ENCODE measurements around the gene SLC35B2.
"Not testable (repeated sequence)": the region's sequence is repeated elsewhere in the genome, so short reads cannot be mapped to it uniquely, and the experiment has no call there.

Gene SLC35B2

GRCh38 chr6:44232676-44233566 lies 24.4 kb downstream of the SLC35B2 start:
- no peak for DNase-seq

DNA sequence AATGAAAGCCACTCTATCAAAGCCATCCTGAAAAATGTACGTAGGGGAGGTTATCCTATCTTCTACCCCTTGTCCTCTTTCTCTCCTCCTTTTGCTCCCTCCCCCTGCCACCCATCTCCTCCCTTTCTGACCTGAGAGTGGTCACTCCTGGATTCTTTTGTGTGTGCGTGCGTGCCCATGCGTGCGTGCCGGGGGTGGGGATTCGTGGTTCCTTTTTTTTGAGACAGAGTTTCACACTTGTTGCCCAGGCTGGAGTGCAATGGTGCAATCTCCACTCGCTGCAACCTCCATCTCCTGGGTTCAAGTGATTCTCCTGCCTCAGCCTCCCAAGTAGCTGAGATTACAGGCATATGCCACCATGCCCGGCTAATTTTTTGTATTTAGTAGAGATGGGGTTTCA lies 25.9 kb downstream of the SLC35B2 start:
- DNase-seq: not testable (repeated sequence)

GRCh38 chr6:44230034-44230675 lies 27.2 kb downstream of the SLC35B2 start:
- no peak for DNase-seq

DNA sequence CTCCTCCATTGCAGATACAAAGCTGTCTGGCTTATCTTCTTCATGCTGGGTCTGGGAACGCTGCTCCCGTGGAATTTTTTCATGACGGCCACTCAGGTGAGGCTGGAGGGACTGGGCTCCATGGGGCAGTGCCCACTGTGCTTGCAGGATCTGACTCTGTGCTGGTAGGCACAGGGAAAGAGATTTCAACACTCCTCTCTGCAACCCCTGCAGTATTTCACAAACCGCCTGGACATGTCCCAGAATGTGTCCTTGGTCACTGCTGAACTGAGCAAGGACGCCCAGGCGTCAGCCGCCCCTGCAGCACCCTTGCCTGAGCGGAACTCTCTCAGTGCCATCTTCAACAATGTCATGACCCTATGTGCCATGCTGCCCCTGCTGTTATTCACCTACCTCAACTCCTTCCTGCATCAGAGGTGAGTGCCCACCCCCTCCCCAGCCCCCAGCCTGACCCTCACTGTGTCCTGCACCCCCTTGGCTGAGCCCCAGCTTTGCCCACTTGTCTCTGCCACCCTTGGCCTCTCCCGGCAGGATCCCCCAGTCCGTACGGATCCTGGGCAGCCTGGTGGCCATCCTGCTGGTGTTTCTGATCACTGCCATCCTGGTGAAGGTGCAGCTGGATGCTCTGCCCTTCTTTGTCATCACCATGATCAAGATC lies 27.8 kb downstream of the SLC35B2 start:
- DNase-seq: no peak

GRCh38 chr6:44228836-44229235 lies 28.5 kb downstream of the SLC35B2 start:
- no peak for DNase-seq

DNA sequence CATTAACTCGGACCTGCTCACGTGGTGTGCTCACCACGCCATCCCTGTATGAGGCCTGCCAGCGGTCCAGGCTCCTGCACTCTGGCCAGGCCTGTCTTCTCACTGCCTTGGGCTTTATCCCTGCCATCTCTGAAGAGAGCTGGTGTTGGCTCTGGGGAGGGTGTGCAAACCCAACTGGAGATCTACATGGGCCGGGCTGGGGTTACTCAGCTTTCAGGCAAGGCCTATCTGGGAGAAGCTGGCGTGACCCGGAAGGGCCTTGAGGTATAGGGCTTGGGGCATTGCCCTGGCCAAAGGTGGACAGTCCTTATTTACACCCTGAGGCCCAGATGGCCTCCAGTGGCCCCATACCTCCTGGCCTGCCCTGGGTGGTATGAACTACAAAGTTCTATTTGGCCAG lies 28.9 kb downstream of the SLC35B2 start:
- no peak for DNase-seq

GRCh38 chr6:44228031-44228430 lies 29.3 kb downstream of the SLC35B2 start:
- DNase-seq: no peak

- DNase-seq: no peak
These were observed 30.1 kb downstream of the SLC35B2 start for GRCh38 chr6:44227148-44227793.

- no peak for DNase-seq
These were observed 30.8 kb downstream of the SLC35B2 start for GRCh38 chr6:44226368-44227147.

GRCh38 chr6:44225579-44226325 lies 31.6 kb downstream of the SLC35B2 start:
- DNase-seq: no peak

DNA sequence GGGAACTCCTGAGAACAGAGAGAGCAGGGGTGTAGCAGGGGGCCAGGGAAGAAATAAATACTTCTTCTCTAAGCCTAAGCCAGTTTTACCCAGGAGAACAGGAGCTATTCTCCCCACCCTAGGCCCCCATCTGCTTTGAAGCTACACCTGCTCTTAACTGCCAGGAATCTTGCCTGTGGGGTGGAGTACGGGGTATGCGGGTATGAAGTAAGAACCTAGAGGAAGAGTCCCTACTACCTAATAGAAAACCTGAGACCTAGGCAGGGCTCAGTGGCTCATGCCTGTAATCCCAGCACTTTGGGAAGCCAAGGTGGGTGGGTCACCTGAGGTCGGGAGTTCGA lies 32.4 kb downstream of the SLC35B2 start:
- no peak for DNase-seq

DNA sequence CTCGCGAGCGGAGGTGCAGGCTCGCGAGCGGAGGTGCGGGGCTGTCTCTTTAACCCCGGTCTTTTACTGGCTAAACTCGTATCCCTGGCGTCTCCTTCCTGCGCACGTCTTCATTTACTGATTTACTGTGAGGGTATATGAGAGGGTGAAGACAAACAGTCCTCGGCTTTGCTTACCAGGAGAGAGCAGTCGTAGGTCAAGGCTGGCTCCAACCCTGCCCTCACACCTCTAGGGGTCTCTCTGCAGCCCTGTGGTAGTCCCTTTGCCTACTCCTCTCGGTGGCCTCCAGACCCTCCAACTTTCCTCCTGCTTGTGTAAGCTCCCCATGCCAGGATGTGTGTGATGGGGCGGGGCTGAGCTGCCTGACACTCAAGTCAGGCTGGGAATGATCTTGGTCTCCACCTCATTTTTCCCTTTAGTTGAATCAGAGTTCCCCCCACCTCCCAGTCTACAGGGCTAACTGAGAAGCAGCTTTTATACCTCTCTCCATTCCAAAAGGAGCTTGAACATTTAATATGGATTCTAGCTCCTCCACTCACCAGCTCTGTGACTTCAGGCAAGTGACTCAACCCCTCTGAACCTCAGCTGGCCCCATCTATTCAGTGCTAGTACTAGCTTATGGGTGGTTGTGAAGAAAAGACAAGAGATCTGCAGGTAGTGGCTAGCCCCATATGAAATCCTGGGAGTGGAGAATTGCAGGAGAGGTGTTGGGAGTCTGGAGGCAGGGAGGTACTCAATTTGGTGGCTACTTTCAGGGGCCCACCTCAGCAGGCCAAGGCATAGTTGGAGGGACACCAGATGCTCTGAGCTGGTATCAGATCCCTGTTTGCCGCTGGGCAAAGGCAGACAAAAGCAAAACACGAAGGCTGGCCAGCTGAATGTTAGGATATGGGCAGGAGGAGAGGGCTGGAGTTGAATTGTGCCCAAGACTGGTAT lies 33.0 kb downstream of the SLC35B2 start:
- peak; percentile 45 for DNase-seq

DNA sequence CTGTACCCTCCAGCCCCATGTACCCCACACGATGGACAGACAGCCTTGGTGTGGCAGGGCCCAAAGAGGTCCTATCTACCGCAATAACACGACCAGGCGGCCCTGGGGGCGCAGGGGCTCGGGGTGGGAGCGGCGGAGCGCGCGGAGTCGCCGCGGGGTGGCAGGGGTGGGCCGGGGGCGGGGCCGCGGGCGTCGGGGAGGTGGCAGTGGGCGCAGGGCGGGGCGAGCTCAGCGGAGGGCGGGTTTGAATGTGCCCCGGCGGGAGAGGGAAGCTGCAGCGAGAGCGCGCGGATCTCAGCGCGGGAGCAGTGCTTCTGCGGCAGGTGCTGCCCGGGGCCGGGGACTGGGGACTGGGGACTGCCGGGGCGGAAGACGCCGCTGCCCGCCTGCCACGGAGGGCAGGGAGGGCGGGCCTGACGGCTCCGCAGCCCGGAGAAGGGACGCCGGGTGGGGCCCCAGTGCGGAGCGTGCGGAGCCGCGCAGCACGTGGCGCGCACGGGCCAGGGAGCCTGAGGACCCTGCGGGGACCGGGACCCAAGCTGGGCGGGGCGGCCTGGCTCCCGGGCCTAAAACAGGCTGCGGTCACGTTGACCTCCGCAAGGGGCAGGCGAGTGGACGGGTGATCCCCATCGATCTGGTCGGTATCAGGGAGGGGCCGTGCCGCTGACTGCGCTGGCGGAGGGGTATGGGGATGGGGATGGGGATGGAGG lies 33.9 kb downstream of the SLC35B2 start, which contains the start of gene SLC29A1:
TSS of gene SLC29A1 (plus strand) at position 277 of the 710 bp plus-strand sequence. CDS start 3,719 bp downstream, outside the sequence.
- peak; percentile 92 for DNase-seq

DNA sequence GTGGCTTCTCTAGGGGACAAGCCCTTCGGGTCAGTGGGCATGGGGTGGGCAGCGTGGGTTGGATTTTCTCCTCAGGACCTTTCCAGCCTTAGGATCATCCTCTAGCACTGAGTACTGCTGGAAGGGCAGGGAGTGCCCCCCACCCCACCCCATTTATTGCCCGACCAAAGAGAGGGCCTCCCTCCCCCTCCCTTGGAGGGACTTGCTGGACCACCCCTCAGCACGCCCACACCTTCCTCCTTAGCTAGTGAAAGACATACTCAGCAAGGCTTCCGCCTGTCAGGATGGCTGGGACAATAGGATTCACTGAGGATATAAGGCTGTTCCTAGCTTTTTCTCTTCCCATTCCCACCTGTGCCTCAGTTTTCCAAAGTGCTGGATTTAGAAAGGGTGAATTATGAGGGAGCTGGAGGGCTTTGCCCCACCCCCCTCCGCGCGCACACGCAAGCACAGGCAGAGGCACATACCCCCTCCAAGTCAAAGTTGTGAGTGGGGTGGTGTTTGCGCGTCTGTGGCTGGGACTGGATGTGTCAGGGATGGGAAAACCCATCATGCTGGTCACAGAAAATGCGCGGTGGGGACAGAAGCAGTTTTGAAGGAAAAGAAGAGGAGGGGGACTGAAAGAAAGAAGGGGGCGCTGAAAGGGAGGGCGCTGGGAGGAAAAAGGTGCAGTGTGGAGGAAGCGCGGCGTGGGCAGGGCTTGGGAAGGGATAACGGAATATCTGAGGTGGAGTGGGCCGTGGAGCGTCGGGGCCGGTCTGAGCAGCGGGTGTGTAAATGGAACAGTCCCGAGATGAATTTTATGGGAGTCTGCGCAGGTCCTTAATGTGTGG lies 34.6 kb downstream of the SLC35B2 start:
- no peak for DNase-seq

- no peak for DNase-seq
These were observed 35.4 kb downstream of the SLC35B2 start for GRCh38 chr6:44221961-44222335.

GRCh38 chr6:44221291-44221960 lies 35.9 kb downstream of the SLC35B2 start:
- DNase-seq: peak; percentile 84

- DNase-seq: no peak
These were observed 36.4 kb downstream of the SLC35B2 start for GRCh38 chr6:44220913-44221290.
